ENCODE results near the gene RAD51AP1. TPM values are rescaled to one million over a fixed set of nuclear protein-coding genes. Genes with fewer than 3 reads are reported as not detected.
A peak's percentile ranks its signal among the peaks of the same experiment; 100 is the strongest.

Gene RAD51AP1
- total and polyA plus RNA-seq, 2 of the 8 experiments (the other 6 are each of a cell fraction or from before 2014, with no cell fraction given): 29.7 to 48.3 TPM

DNA sequence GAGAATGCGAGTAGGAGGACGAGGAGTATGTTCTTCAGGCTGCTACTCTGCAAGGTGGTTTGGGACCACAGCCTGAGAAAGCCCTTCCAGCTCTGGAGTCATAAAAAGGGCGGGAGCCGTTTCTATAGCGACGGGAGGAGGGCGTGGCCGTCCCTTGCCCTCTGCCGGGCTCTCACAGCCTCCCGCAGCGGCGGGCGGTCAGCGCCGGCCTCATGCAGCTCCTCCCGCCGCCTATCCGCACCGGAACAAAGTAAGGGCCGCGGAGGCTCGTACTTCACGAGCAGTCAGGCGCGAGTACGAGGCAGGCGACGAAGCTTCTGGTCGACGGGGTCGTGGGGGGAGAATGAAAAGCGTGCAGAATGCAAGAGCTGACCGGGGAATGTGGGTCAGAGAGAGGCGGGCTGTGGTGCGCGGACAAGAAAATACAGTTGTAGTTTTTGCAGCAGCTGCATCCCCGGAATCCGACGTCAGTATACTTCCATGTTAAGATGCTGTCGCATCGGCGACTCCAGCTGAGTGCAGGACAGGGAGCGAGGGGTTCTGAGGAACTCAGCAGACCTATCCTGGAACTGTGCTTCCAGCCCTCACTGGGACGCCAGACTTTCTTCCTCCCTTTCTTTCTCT is 23.5 kb downstream of the RAD51AP1 start, which contains the start of gene DYRK4 (continued):
- TF ChIP-seq POLR2AphosphoS5 (IDR thresholded peaks at IDR 0.05; ENCODE audit: low read depth, low read length): peak; percentile 88
- TF ChIP-seq TEAD4 (IDR thresholded peaks at IDR 0.05; ENCODE audit: low read depth, low read length): peak; percentile 42; the same call in 1 of the 2 replicates
- TF ChIP-seq, protein P1, sequence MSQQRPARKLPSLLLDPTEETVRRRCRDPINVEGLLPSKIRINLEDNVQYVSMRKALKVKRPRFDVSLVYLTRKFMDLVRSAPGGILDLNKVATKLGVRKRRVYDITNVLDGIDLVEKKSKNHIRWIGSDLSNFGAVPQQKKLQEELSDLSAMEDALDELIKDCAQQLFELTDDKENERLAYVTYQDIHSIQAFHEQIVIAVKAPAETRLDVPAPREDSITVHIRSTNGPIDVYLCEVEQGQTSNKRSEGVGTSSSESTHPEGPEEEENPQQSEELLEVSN (IDR thresholded peaks at IDR 0.05): peak; percentile 97
- peak in 1 of 2 experiments; percentile 61; a peak in 1 of 3 replicates for TF ChIP-seq EP300 (IDR thresholded peaks at IDR 0.05; ENCODE audit: borderline replicate concordance in 1 of 2, low read depth in 2 of 2, low read length in 2 of 2)
- peak; percentile 67 for TF ChIP-seq TBP (IDR thresholded peaks at IDR 0.05; ENCODE audit: low read depth, low read length)
- peak in 1 of 2 experiments; percentile 20; a peak in 1 of 4 replicates for TF ChIP-seq RAD21 (IDR thresholded peaks at IDR 0.05 in 1 of 2, conservative IDR thresholded peaks at IDR 0.05 in 1 of 2; ENCODE audit: low read depth in 2 of 2, low read length in 2 of 2)
- TF ChIP-seq JUN (IDR thresholded peaks at IDR 0.05; ENCODE audit: low read depth, low read length): peak; percentile 64
- TF ChIP-seq, protein P2, sequence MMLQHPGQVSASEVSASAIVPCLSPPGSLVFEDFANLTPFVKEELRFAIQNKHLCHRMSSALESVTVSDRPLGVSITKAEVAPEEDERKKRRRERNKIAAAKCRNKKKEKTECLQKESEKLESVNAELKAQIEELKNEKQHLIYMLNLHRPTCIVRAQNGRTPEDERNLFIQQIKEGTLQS (IDR thresholded peaks at IDR 0.05; ENCODE audit: insufficient read depth, low read depth, low read length): no peak
- TF ChIP-seq TAF7 (optimal IDR thresholded peaks at IDR 0.05; ENCODE audit: borderline replicate concordance, low read depth, low read length): peak; percentile 73
- no peak for TF ChIP-seq BCL11A (IDR thresholded peaks at IDR 0.05; ENCODE audit: low read depth in 2 of 2, low read length in 2 of 2)
- TF ChIP-seq USF2 (IDR thresholded peaks at IDR 0.05; ENCODE audit: low read length): no peak
- TF ChIP-seq ASH2L (IDR thresholded peaks at IDR 0.05; ENCODE audit: low read length): peak; percentile 87
- peak; percentile 62 for TF ChIP-seq PHF8 (conservative IDR thresholded peaks at IDR 0.05; ENCODE audit: low read depth, low read length)
- peak; percentile 75 for TF ChIP-seq KDM4A (IDR thresholded peaks at IDR 0.05; ENCODE audit: low read depth, low read length, severe bottlenecking)
- TF ChIP-seq POU5F1 (IDR thresholded peaks at IDR 0.05; ENCODE audit: low read depth, low read length): 0 out of 2 replicates have a peak, but pooled peaks have one; percentile 16
